ENCODE data around the gene UCP3.

The UCP3 gene

DNA sequence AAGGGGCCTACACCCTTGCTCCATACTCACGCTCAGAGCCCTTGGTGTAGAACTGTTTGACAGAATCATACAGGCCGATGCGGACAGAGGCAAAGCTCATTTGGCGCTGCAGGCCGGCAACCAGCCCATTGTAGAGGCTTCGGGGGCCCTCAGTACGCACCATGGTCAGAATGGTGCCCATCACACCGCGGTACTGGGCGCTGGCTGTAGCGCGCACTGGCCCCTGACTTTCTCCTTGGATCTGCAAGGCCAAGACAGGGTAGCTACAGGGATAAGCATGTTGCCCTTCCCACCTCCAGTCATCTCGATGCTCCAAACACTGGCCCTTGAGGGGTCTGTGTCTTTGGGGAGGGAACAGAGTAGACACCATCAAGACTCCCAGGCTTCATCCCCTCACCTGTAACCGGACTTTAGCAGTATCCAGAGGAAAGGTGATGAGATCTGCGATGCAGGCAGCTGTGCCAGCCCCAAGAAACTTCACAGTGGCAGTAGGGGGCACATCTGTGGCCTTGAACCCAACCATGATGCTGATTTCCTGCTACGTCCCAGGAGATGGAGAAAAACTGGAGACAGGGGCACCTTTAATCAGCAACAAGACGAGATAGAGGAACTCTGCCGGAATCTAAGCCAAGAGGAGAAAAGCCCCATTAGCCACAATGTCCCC, 30.9 kb downstream of the UCP3 start:
- no peak for DNase-seq

DNA sequence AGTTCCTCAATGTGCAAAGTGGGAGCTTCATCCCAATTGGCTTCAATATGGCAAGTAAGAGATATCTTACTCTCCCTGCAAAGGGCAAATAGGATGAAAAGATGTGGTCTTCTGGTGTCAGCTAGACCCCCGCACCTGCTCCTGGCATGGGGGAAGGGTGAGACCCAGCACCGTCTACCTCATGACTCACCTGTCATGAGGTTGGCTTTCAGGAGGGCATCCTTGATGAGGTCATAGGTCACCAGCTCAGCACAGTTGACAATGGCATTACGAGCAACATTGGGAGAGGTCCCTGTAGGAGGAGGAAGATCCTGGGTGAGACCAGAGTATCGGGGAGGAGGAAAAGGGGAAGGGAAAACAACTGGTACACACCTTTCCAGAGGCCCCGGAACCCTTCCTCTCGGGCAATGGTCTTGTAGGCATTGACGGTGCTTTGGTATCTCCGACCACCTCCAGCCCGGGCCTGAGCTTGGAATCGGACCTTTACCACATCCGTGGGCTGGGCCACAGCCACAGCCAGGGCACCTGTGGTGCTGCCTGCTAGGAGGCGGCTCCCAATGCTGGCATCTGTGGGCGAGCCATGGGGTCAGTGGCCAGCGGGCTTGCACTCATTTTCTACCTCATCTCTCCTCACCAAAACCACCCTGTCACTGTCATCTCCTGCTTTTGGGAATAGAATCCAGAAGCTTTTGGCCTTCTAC, 32.3 kb downstream of the UCP3 start:
- DNase-seq = no peak

DNA sequence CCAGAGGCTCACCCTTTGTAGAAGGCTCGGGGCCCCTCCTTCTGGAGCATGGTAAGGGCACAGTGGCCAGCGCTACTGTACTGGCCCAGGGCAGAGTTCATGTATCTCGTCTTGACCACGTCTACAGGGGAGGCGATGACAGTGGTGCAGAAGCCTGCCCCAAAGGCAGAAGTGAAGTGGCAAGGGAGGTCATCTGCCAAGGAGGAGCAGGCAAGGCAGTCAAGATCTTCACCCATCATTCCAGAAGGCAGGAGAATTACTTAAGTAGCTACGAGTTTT, 33.5 kb downstream of the UCP3 start:
- DNase-seq = no peak

DNA sequence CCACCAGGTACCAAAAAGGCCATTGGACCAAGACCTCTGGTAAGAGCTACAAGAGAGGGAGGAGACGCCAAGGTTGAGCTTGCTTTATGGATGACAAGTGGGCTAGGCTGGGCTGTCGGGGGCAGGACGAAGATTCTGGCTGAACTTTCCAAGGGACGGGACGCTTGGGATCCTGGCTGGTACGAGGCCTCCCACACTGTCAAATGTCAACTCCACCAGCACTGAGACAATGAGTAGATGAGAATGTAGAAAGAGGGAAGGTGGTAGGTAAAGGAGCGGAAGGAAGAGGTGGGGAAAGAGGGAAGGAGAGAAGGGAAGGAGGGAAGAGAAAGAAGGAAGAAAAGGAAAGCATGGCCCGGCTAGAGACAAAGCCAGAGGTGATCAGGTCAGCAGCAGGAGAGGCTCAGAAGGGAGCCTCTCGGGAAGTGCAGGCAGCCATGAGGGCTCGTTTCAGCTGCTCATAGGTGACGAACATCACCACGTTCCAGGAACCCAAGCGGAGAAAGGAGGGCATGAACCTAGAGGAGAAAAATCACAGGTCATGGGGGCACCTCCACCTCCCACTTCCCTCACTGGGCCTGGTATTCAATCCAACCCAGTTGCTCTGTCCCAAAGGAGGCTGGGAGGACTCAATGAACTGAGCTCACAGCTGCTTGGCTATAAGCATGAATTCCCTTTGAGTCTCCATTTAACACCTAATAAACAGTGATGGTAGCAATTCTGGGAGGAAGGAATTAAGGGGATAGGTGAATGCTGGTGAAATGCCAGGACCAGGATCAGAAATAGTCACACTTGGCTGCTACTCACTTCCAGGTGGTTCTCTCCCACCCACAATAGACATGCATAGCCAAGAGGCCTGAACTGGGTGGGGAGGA, 34.0 kb downstream of the UCP3 start:
- no peak for DNase-seq

DNA sequence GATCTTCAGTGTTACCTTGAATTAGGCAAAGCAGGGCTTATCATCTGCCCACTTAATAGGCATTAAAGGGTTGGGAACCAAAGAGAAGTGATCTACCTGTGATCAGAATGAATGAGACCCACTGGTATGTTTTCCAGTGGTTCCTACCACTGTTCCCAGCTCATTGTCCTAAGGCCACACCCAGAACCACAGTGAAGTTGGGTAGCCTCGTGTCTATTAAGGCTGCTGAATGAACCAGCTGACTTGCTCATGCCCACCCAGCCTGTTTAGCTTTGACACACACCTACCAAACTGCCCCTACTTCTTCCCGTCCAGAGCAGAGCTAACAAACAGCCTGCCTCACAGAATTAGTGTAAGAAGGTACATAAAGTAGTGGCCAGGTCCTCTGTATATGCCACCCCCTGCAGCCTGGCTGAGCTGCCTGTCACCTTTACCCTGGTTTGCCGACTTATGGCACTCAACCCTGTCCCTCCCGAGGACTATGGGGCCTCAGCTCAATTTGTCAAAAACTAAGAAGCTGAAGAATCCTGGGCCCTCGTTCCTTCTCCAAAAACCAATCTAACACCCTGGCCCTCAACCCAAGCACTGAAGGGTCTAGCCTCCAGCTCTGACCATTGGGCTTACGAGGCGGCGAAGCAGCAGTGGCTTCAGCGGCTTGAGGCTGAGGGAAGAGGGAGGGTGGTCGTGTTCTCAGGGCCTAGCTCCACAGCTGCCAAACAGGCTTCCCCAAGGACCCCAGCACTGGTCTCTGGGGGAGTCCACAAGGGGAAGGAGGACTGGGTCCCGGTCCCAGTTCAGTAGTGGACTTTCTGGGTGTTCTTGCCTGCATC, 36.0 kb downstream of the UCP3 start:
- no peak for DNase-seq

DNA sequence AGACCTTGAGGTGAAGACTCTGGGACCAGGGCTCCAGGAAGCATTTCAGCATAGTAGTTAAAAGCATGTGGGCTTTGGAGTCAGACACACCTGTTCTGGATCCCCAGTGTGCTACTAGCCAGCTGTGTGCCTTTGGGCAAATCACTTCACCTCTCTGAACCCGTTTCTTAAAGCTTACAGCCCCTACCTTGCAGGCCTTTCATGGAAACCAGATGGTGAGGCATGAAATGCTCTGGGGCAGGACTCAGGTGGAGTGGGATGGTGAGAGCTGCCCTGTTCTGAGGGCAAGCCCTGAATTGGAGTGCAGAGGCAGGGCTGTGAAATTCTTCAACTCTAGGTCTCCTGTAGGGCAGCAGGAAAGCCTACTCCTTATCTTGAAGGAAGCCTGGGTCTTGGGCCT, 36.7 kb downstream of the UCP3 start:
- no peak for DNase-seq

DNA sequence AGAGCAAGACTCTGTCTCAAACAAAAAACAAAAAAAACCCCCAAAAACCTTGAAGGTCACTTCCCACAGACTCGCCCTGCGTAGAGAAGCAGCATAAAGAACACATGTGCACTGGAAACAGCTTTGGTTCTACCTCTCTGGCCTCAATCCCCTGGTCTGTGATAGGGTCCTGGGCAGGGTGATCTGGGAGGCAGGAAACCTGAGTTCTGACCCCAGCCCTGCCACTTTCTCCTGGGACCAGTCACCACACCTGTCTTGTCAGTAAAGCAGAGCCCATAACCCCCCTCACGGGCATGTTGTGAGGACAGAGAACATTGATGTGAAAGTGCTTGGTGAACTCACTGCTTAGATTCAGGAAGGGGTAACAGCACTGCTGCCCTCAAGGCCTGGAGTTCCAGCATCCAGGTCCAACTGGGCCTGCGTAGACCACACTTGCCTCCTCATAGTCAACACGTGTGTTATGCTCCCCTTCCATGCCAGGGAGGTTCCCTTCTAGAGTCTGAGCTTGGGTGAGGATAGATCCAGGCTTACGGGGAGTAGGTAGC, 37.6 kb downstream of the UCP3 start:
- no peak for DNase-seq

DNA sequence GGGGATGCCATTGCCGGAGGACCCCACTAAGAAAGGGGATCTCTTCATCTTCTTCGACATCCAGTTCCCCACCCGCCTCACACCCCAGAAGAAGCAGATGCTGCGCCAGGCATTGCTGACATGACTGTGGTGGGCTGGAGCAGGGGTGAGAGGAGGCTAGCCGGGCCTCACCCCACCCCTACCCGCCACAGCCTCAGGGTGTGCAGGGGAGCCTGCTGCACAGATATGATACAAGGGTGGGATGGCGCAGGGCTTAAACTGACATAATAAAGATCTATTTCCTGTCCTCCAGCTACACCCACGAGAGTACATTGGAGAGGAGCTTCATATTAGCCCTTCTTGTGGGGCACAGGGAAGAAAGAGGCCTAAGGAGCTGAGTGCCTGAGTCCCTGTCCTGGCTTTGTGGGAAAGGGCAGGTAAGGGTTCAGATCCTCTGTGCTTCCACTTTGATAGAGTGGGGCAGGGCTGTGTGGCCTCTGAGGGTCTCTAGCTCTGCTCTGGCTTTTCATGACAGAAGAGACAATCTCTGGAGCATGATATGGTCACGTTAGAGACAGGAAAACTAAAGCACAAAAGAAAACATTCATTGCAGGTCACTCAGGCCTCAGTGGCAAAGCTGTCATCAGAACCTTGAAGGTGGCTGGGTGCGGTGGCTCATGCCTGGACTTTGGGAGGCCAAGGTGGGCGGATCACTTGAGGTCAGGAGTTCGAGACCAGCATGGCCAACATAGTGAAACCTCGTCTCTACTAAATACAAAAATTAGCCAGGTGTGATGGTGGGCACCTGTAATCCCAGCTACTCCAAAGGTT, 38.7 kb downstream of the UCP3 start:
- DNase-seq = no peak

DNA sequence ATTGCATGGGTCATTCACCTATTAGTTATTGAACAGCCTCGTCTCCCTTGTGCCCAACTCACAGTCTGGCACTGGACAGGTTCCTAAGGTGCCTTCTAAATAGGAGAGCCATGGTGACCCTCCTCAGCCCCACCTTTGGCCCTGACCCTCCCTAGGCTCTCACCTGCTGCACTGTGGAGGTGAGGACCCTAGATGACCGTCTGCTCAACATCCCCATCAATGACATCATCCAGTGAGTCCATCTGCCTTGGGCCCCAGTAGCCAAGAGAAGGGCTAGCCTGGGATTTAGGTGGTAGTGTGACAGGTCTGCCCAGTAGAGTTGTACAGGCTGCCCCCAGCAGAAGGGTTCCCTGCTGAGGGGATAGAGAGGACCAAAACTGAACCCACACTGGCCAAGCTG, 39.8 kb downstream of the UCP3 start:
- no peak for DNase-seq

DNA sequence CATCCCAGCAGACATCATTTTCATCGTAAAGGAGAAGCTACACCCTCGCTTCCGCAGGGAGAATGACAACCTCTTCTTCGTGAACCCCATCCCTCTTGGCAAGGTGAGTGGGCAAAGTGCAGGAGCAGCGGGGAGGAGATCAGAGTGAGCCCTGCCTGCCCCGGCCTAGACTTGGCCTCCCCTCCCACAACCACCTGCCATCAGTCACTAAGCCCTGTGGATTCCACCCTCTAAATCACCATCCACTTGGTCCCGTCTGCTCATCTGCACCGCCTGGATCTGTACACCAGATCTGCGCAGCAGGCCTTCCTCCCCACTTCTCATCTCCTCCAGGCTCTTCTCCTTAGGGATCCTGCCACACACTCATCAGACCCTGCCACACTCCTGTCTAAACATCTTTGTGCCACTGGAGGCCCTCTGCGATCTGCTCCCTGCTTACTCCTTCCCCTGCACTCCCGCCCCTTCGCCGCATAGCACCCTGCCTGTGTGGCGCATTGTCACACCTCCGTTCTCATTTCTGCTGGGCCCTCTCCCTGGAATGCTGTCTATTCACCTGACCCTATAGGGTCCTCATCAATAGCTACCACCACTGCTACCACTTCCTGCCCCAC, 40.4 kb downstream of the UCP3 start:
- DNase-seq = no peak

DNA sequence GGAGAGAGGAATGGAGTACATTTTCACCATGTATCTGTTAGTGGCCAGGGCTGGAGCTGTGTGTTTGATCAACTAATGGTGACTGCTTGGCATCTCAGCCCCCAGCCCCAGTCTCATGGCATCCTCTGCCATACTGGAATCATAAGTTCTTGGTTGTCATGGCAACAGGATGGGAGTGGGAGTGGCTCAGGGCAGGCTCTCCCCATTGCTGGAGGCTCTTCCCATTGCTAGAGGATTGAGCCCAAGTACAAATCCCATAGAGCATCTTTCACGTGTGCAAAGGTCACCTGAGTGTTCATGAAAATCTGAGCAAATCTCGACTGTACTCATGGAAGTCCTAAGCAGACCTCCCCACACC, 43.1 kb downstream of the UCP3 start:
- no peak for DNase-seq

DNA sequence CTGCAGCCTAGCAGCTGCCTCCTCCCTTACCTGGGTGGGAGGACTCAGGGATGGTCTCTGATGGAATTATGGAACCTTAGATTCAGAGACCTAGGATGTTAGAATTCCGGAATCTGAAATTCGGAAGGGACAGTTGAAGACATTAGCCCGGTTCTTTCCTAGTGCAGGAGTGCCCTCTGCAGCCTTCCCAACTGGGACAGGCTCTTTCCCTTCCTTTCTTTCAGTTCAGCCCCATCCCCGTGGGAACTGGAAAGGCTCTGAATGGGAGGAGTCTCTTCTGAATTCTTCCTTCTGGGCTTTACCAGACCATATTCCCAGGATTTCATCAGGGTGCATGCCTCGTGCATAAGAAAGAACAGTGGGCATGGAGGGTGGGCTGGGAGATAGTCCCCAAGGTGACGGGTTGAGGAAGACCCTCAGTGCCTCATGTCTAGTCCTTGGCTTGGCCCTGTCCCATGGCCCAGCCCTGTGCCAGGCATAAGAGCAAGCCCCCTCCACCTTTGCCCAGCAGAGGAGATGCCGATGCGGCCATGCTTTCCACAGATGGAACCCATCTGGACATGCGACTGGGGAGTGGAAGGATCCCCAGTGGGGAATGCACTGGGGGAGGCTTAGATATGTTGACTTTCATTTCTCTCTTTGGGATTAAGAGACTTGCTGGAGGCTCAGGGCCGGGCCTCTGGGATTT, 43.7 kb downstream of the UCP3 start:
- DNase-seq = no peak

DNA sequence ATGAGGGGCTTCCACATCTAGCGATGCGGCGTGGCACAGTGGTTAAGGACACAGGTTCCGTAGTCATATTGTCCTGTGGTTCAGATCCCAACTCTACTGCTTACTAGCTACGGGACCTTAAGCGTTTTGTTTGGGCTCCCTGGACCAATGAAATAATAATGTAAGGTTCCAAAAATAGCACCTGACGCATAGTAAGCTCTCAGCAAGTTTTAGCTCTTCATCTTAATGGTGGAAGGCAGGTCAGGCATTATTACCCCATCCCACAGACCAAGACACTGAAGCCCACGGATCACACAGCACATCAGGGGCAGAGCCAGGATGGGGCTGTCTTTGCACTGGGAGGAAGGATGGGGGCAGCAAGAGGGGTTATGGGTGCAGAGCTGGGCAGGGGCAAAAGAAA, 45.0 kb downstream of the UCP3 start:
- no peak for DNase-seq

DNA sequence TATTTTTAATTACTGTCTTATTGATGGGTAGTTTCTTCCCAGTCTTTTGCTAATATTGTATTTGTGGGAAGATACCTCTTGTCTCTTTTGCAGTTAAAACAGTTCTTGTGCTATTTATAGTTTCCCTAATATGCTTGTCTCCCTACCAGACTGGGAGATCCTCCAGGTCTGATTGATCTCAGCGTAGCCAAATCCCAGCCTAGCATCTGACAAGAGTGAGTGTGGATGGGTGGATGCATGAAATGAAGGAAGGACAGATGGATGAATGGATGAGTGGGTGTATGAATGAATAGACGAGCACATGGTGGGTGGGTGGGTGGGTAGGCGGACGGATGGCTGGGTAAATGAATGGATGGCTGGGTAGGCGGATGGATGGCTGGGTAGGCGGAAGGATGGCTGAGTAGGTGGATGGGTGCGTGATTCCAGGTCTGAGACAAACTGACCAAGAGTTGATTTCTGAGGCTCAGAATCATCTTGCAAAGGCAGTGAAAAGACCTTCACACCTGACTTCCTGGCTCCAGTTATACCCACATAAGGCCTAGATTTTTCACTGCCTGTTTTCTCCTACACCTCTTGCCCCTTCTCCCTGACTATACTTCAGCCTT, 46.7 kb downstream of the UCP3 start:
- DNase-seq = no peak

DNA sequence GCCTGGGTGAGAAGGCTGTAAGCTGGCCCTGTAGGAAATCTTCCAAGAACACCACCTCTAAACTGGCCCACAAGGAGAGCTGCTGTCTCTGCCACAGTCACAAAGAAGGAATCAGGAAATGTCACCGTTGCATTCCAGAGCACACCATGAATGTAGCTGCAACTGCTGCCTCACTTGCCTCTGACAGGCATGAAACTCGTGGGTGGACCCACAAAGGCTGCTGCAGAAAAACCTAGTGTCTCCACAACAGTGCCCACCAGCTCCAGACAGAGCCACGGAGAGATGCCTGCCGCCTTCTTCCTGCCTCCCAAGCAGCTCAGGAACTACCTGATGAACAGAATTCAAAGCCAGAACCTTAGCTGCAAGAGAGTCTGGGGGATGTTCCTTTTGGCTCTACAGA, 47.6 kb downstream of the UCP3 start:
- DNase-seq = no peak

DNA sequence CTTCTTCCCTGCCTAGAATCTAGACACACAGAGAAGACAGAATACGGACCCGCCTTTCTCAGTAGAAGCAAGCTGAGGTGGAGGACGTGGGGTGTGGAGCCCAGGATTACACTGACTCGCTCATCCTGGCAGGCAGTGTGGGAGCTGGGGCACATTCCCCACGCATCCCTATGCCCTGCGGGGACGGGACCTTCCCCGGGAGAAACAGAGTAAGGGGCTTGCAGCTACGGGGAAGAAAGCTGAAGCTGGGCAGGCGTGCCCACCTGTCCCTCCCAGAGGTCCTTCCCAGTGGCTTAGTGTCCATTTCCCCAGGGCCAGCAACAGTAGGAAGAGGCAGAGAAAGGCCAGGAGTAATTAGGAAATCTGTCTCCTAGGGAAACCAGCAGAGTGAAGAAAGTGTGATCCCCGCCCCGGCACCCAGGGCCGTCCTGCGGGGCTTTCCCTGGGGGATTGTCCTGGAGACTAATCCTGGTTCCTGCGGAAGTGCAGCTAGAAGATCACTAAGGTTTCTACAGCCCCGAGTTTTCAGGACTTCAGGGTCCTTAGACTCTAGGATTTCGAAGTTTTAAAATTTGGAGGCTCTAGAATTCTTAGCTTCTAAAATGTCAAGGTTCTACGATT, 50.3 kb downstream of the UCP3 start:
- DNase-seq = no peak

DNA sequence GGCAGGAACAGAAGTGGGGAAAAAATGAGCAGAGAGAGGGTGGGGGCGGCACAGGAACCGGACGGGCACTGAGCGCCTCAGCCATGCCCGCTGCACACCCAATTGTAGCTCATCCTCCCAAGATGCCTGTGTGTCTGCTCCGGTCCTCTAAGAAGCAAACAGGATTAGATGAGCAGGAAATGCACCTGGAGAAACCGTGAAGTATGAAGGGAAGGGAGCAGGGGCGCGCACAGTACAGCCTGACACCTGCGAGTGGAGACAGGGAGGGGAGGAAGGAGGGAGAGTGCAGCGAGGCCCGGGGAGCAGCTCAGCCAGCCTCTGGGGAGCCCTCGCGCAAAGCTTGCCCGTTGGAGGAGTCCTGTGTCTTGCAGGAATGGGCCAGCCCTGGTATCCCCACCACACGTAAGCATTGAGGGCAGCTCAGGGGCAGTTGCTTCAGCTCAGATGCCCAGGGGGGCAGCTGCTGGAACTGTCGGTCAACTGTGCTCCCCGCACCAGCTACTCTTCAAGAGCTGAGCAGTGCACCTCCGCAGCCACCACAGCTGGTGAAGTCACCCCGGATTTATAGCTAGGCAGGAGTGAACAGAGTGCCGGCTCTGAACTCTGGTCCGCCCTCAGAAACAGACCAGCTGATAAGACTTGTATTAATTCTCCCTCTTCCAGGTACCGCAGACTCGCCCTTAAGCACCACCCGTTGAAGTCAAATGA, 51.1 kb downstream of the UCP3 start:
- DNase-seq = no peak

DNA sequence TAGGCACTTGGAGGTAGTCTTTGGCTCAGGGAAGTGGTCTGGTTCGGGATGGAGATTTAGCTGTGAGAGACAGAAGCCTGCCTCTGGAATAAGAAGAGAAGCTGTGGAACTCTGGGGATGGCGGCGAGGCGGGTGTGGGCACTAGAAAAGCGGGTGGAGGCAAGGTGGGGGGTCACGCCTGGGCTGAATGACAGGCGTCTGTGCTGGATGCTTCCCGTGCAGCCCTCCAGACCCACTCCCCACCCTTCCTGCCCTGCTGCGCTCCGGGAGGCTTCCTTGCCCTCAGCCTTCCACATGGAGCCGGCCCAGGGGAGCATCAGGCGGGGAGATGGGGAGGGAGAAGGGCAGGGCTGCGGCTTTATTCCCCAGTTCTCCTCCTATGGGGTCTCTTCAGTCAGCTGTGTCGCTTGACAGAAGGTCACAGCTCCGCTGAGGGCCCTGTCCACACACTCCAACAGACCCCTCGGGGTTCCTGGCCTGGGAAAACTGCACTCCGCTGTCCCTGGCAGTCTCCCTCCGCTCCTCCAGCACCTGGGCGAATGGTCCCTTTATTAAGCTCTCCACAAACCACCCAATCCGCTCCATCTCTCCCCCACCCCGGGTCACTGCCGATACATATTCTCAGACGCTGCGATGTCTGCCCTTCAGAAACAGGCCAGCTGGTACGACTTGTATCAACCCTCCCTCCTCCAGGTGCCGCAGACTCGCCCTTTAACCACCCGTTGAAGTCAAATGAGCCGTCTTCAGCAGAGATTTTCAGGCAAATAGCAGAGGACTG, 51.8 kb downstream of the UCP3 start:
- no peak for DNase-seq

DNA sequence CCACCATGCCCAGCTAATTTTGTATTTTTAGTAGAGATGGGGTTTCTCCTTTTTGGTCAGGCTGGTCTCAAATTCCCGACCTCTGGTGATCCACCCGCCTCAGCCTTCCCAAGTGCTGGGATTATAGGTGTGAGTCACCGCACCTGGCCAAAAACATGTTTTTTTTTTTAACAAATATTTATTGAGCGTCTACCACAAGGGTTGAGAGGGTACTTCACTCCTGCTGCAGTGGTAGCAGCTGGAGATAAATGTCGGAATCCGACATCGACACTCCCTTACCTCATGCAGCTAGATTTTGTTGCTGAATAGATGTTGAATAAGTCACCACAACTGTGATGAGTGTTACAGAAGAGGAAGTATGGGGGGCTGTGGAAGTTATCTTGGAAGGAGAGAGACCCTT, 57.1 kb downstream of the UCP3 start:
- no peak for DNase-seq
